GM06990 (cell line): ENCODE data around the gene INKA2.

Experiments used
- DNase-seq: peaks from one replicate; pipeline ENCODE4 v3.0.0-alpha.2; 2011; ENCODE audit not compliant: insufficient read length; ENCODE audit errors: extremely low read depth
- H3K27me3 ChIP-seq: replicated peaks from 2 replicates; pipeline ENCODE4 v1.6.0; 2011; ENCODE audit warnings: low read length; ENCODE audit not compliant: control insufficient read depth, insufficient read depth
- H3K36me3 ChIP-seq: 2 replicates; pipeline ENCODE4 v1.5.1; 2011; ENCODE audit warnings: low read length; ENCODE audit not compliant: control insufficient read depth, insufficient read depth
- H3K4me3 ChIP-seq: replicated peaks from 2 replicates; pipeline ENCODE4 v1.5.1; 2011; ENCODE audit warnings: low read depth, mild to moderate bottlenecking, control low read depth, low read length
- CTCF ChIP-seq: IDR thresholded peaks from 2 replicates; pipeline ENCODE4 v1.5.1; 2011; ENCODE audit warnings: low read length, control low read depth, mild to moderate bottlenecking, inconsistent platforms; ENCODE audit not compliant: insufficient read depth, poor library complexity, severe bottlenecking

The INKA2 gene

DNA sequence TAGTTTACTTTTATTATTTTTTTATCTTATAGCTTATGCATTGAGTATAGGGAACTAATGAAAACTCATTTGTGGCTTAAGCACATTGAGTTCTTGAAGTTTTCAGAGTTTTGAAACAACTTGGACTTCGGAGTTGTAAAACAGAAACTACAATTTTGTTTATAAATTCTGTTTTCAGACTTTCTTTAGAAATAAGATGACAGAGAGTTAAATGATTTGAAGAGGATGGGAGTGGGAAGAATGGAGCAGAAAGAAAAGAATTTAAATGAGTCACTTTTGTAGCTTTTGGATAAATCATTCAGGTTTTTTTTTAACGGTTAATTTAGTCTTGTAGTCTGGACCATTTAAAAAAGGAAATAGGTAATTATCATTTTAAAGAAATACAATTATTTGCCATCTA, 32.3 kb downstream of the INKA2 start:
- Histone ChIP-seq H3K36me3 (peaks cover 14% of the 10 kb centered on the region), H3K4me3 (no peak overlapping the region), H3K27me3 (no peaks in the 10 kb centered on the region)
- no peak for DNase-seq
- no peak for TF ChIP-seq CTCF

GRCh38 chr1:111705841-111706240, 33.4 kb downstream of the INKA2 start:
- no peak overlapping the region for H3K4me3 ChIP-seq
- peaks cover 17% of the 10 kb centered on the region for H3K36me3 ChIP-seq
- H3K27me3 ChIP-seq, result no peaks in the 10 kb centered on the region
- DNase-seq, result no peak
- TF ChIP-seq CTCF, result no peak

- TF ChIP-seq CTCF, result no peak
- Histone ChIP-seq H3K36me3 (peaks cover 20% of the 10 kb centered on the region), H3K27me3 (no peaks in the 10 kb centered on the region), H3K4me3 (no peak overlapping the region)
- no peak for DNase-seq
These were observed 34.4 kb downstream of the INKA2 start for GRCh38 chr1:111704776-111705175.

GRCh38 chr1:111704240-111704639, 35.0 kb downstream of the INKA2 start:
- Histone ChIP-seq H3K36me3 (peaks cover 21% of the 10 kb centered on the region), H3K4me3 (no peak overlapping the region), H3K27me3 (no peaks in the 10 kb centered on the region)
- TF ChIP-seq CTCF, result no peak
- no peak for DNase-seq

DNA sequence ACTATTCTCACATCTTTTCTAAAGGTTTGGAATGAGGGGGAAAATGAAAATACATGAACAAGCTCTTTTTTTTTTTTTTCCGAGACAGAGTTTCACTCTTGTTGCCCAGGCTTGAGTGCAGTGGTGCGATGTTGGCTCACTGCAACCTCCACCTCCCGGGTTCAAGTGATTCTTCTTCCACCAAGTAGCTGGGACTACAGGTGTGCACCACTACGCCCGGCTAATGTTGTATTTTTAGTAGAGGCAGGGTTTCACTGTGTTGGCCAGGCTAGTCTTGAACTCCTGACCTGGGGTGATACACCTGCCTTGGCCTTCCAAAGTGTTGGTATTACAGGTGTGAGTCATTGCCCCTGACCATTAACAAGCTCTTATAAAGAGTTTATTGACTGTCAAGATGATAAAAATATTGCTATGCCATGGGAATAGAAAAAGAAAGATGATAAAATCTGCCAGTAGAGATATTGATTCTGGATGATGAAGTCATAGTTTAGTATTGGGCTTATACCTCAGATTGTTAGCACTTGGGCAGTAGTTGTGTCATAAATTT, 36.6 kb downstream of the INKA2 start:
- Histone ChIP-seq H3K4me3 (no peak overlapping the region), H3K36me3 (peaks cover 18% of the 10 kb centered on the region), H3K27me3 (no peaks in the 10 kb centered on the region)
- no peak for TF ChIP-seq CTCF
- no peak for DNase-seq

GRCh38 chr1:111699268-111699667, 39.9 kb downstream of the INKA2 start:
- Histone ChIP-seq H3K36me3 (peaks cover 13% of the 10 kb centered on the region), H3K27me3 (no peaks in the 10 kb centered on the region), H3K4me3 (no peak overlapping the region)
- no peak for DNase-seq
- TF ChIP-seq CTCF, result no peak
